SK-N-SH (cell line): ENCODE data around the gene P2RX3. TPM values are rescaled to one million over a fixed set of nuclear protein-coding genes. Genes with fewer than 3 reads are reported as not detected.

Experiments
- CTCF ChIA-PET: fragments of 300-600, 350-600 bp; formaldehyde crosslinking; extraction: SDS; loops from one replicate; lab custom pipeline; 2021; lab: Yijun Ruan, JAX
- POLR2A ChIA-PET: fragments of 350-600 bp; sonication (Branson Sonifier 250); formaldehyde crosslinking; extraction: SDS; loops from one replicate; lab custom pipeline; 2020; ENCODE audit warnings: antibody characterized with exemption, inconsistent platforms; lab: Yijun Ruan, JAX
- DNase-seq: peaks from one replicate; pipeline ENCODE4 v3.0.0; 2012
- H2AFZ ChIP-seq: fragments of 200-600 bp; sonication (generic); 2 replicates; pipeline ENCODE4 v1.8.1; 2016; ENCODE audit warnings: antibody characterized with exemption, mild to moderate bottlenecking, low read depth
- H3F3A ChIP-seq: fragments of 200-600 bp; sonication (generic); replicated peaks from 2 replicates; pipeline ENCODE3; 2016; ENCODE audit warnings: antibody characterized with exemption, mild to moderate bottlenecking; ENCODE audit not compliant: insufficient read depth
- H3K27ac ChIP-seq, 2 experiments: fragments of 200-500 bp in 1 of 2; fragments of 200-600 bp in 1 of 2; sonication (Bioruptor generic) in 1 of 2; sonication (generic), shearing (Covaris generic) in 1 of 2; 2 replicates each; pipeline versions ENCODE4 v1.5.1 to v1.6.1; 2014 to 2016; ENCODE audit warnings: low read depth in 2 of 2, inconsistent platforms in 1 of 2, low read length in 1 of 2, mild to moderate bottlenecking in 1 of 2, mixed read lengths in 1 of 2
- H3K27me3 ChIP-seq: fragments of 200-600 bp; sonication (generic), shearing (Covaris generic); 2 replicates; pipeline ENCODE4 v1.6.1; 2016; ENCODE audit warnings: mixed run types; ENCODE audit not compliant: insufficient read depth
- H3K36me3 ChIP-seq, 2 experiments: fragments of 200-500 bp in 1 of 2; fragments of 200-600 bp in 1 of 2; sonication (Bioruptor generic) in 1 of 2; sonication (generic) in 1 of 2; replicated peaks in 1 of 2; 2 replicates each; pipeline versions ENCODE3 to v1.5.1; 2014 to 2016; ENCODE audit warnings: low read length in 1 of 2, mild to moderate bottlenecking in 1 of 2; ENCODE audit not compliant: insufficient read depth in 2 of 2, control insufficient read depth in 1 of 2
- H3K4me1 ChIP-seq, 2 experiments: fragments of 200-500 bp in 1 of 2; fragments of 200-600 bp in 1 of 2; sonication (Bioruptor generic) in 1 of 2; sonication (generic), shearing (Covaris generic) in 1 of 2; 2 replicates each; pipeline versions ENCODE4 v1.5.1 to v1.6.1; 2014 to 2016; ENCODE audit warnings: low read depth in 1 of 2, low read length in 1 of 2, mixed run types in 1 of 2; ENCODE audit not compliant: insufficient read depth in 2 of 2, control insufficient read depth in 1 of 2
- H3K4me2 ChIP-seq: fragments of 200-600 bp; sonication (generic), shearing (Covaris generic); 2 replicates; pipeline ENCODE4 v1.6.1; 2017; ENCODE audit warnings: mixed run types
- H3K4me3 ChIP-seq, 2 experiments: fragments of 200-500 bp in 1 of 2; fragments of 200-600 bp in 1 of 2; sonication (Bioruptor generic) in 1 of 2; sonication (generic), shearing (Covaris generic) in 1 of 2; 2 replicates each; pipeline versions ENCODE4 v1.5.1 to v1.8.1; 2014 to 2016; ENCODE audit warnings: low read depth in 2 of 2, inconsistent platforms in 1 of 2, low read length in 1 of 2, mild to moderate bottlenecking in 1 of 2, mixed read lengths in 1 of 2, moderate library complexity in 1 of 2
- H3K79me2 ChIP-seq: fragments of 200-600 bp; sonication (generic); 2 replicates; pipeline ENCODE4 v1.8.1; 2017; ENCODE audit warnings: mild to moderate bottlenecking; ENCODE audit not compliant: insufficient read depth
- H3K9ac ChIP-seq: fragments of 200-600 bp; sonication (generic); 2 replicates; pipeline ENCODE4 v1.6.1; 2017; ENCODE audit warnings: mixed run types
- H3K9me2 ChIP-seq: fragments of 200-600 bp; sonication (generic); 2 replicates; pipeline ENCODE4 v1.6.1; 2017; ENCODE audit warnings: mixed run types
- H3K9me3 ChIP-seq: fragments of 200-600 bp; sonication (generic); 2 replicates; pipeline ENCODE4 v1.6.1; 2017; ENCODE audit warnings: mixed run types, mild to moderate bottlenecking, moderate library complexity
- H4K20me1 ChIP-seq: fragments of 200-600 bp; sonication (generic); 2 replicates; pipeline ENCODE4 v1.6.1; 2017; ENCODE audit warnings: mild to moderate bottlenecking, mixed run types; ENCODE audit not compliant: insufficient read depth
- ELF1 ChIP-seq: IDR thresholded peaks from 2 replicates; pipeline ENCODE4 v1.4.0; 2012
- FOSL2 ChIP-seq: IDR thresholded peaks from 2 replicates; pipeline ENCODE4 v1.4.0; 2012; ENCODE audit warnings: low read depth, mild to moderate bottlenecking, moderate library complexity, borderline replicate concordance
- FOXM1 ChIP-seq: IDR thresholded peaks from 2 replicates; pipeline ENCODE4 v1.4.0; 2012; ENCODE audit warnings: low read depth, mild to moderate bottlenecking
- GABPA ChIP-seq: IDR thresholded peaks from 2 replicates; pipeline ENCODE4 v1.4.0; 2012; ENCODE audit warnings: low read depth, mild to moderate bottlenecking
- JUND ChIP-seq: IDR thresholded peaks from 2 replicates; pipeline ENCODE4 v1.4.0; 2012
- MAX ChIP-seq: IDR thresholded peaks from 2 replicates; pipeline ENCODE4 v1.4.0; 2012; ENCODE audit warnings: low read depth
- MEF2A ChIP-seq: IDR thresholded peaks from 2 replicates; pipeline ENCODE4 v1.4.0; 2012; ENCODE audit warnings: low read depth, borderline replicate concordance
- NFIC ChIP-seq: IDR thresholded peaks from 2 replicates; pipeline ENCODE4 v1.4.0; 2012; ENCODE audit warnings: borderline replicate concordance
- SMC3 ChIP-seq: IDR thresholded peaks from 2 replicates; pipeline ENCODE4 v1.6.1; 2012; ENCODE audit warnings: low read depth, low read length, improper control_type of control experiment
- TAF1 ChIP-seq: IDR thresholded peaks from 2 replicates; pipeline ENCODE4 v1.6.1; 2012; ENCODE audit warnings: low read depth, mild to moderate bottlenecking, low read length, moderate library complexity, borderline replicate concordance
- TCF12 ChIP-seq: IDR thresholded peaks from 2 replicates; pipeline ENCODE4 v1.4.0; 2012
- USF2 ChIP-seq: fragments of 150-350 bp; IDR thresholded peaks from 2 replicates; pipeline ENCODE4 v1.6.1; 2017; ENCODE audit warnings: antibody characterized with exemption, low read length, low read depth, borderline replicate concordance
- WGBS: methylation state at CpG from one replicate; pipeline ENCODE4 v1.1.6; 2017; ENCODE audit warnings: low lambda C conversion rate; 5-methylcytosine and 5-hydroxymethylcytosine counted together
- polyA plus RNA-seq, 3 experiments: library from polyadenylated mRNA; depleted of rRNA; stranded (reverse); fragments of >200 nt; gene quantifications; 2 replicates each; pipeline ENCODE4 v1.2.3, GENCODE V29; 2012
- TF ChIP-seq, protein P1 (sequence below): IDR thresholded peaks from 2 replicates; pipeline ENCODE4 v1.4.0; 2012; ENCODE audit warnings: low read depth, borderline replicate concordance
- TF ChIP-seq, protein P2 (sequence below): fragments of 150-350 bp; IDR thresholded peaks from 2 replicates; pipeline ENCODE4 v1.6.1; 2016; ENCODE audit warnings: mild to moderate bottlenecking, low read depth, low read length

Gene P2RX3
- polyA plus RNA-seq, 1 of the 3 experiments (the other 2 are of a cell fraction): not detected

DNA sequence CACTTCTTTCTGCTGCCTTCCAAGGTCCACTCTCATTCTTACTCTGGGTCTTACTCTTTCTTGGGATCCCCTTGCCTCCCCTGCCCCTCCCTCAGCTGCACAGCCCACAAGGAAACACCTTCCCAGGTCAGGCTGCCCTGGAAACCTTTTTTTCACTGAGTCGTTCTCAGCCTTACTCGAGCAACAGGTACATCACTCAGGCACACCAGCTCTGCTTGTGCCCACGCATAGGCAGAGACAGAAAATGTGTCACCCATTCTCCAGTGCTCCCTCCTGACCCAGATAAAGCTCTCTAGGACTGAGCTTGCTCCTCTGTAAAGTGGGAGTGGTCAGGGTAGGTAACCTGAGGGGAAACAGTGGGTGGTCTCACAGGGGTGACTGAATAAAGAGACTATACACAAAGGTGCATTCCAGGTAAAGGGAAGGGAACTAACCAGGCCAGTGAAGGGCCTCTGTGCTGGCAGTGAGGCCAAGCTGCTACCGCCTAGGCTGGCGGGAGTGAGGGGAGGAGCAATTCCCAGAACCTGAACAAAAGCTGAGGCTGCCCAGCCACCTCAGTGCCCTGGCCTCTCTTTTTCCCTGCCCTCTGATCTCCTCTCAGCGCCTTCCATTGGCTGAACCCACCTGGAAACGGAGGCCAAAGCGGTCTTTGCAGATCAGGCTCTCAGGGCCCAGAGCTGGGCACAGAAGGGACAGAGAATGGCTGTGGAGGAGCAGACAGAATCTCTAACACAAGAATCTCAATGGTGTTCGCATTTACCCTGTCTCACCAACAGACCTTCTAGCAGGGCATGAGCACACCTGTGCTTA is 26.9 kb downstream of the P2RX3 start:
- Histone ChIP-seq H3K4me3 (no peak overlapping the region), H4K20me1 (no peaks in the 10 kb centered on the region), H3K27me3 (0 out of 2 replicates have a peak, but pooled peaks cover 8% of the 10 kb centered on the region), H2AFZ (no peak overlapping the region), H3K9me2 (no peaks in the 10 kb centered on the region), H3K9me3 (no peaks in the 10 kb centered on the region), H3K79me2 (no peaks in the 10 kb centered on the region), H3K4me2 (no peak overlapping the region), H3K36me3 (no peaks in the 10 kb centered on the region), H3K9ac (no peak overlapping the region), H3K27ac (no peak overlapping the region), H3F3A (no peaks in the 10 kb centered on the region), H3K4me1 (no peaks in the 10 kb centered on the region)
- 60% methylated on average over 9 of the region's 9 CpGs for WGBS
- no peak for DNase-seq
- POLR2A ChIA-PET: no interaction called here
- no peak for TF ChIP-seq TAF1
- no peak for TF ChIP-seq ELF1
- TF ChIP-seq, protein P1, sequence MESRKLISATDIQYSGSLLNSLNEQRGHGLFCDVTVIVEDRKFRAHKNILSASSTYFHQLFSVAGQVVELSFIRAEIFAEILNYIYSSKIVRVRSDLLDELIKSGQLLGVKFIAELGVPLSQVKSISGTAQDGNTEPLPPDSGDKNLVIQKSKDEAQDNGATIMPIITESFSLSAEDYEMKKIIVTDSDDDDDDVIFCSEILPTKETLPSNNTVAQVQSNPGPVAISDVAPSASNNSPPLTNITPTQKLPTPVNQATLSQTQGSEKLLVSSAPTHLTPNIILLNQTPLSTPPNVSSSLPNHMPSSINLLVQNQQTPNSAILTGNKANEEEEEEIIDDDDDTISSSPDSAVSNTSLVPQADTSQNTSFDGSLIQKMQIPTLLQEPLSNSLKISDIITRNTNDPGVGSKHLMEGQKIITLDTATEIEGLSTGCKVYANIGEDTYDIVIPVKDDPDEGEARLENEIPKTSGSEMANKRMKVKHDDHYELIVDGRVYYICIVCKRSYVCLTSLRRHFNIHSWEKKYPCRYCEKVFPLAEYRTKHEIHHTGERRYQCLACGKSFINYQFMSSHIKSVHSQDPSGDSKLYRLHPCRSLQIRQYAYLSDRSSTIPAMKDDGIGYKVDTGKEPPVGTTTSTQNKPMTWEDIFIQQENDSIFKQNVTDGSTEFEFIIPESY: no peak
- TF ChIP-seq, protein P2, sequence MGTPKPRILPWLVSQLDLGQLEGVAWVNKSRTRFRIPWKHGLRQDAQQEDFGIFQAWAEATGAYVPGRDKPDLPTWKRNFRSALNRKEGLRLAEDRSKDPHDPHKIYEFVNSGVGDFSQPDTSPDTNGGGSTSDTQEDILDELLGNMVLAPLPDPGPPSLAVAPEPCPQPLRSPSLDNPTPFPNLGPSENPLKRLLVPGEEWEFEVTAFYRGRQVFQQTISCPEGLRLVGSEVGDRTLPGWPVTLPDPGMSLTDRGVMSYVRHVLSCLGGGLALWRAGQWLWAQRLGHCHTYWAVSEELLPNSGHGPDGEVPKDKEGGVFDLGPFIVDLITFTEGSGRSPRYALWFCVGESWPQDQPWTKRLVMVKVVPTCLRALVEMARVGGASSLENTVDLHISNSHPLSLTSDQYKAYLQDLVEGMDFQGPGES: no peak
- TF ChIP-seq TCF12: no peak
- CTCF ChIA-PET: interaction anchor here (1.3 to 7.1 kb wide), 2 partner anchors 20 to 115 kb away, joined by 3 to 33 read pairs; no protein-coding TSS in a partner anchor

- no peaks in the 10 kb centered on the region for H4K20me1 ChIP-seq
- H3K4me3 ChIP-seq: no peak overlapping the region
- H3K4me1 ChIP-seq: no peaks in the 10 kb centered on the region
- DNase-seq: no peak
- no peaks in the 10 kb centered on the region for H3K36me3 ChIP-seq
- ChIA-PET CTCF (interaction anchor here (1.4 to 2.1 kb wide), 2 partner anchors 18 to 276 kb away, joined by 3 to 6 read pairs; no protein-coding TSS in a partner anchor), POLR2A (no interaction called here)
- no peak overlapping the region for H3K9ac ChIP-seq
- H3K9me2 ChIP-seq: no peaks in the 10 kb centered on the region
- no peaks in the 10 kb centered on the region for H3F3A ChIP-seq
- 51% methylated on average over 12 of the region's 19 CpGs for whole genome bisulfite sequencing
- no peak for TF ChIP-seq FOXM1
- TF ChIP-seq, protein P2: no peak
- no peak for TF ChIP-seq GABPA
- no peak for TF ChIP-seq ELF1
- TF ChIP-seq JUND: no peak
- TF ChIP-seq TAF1: no peak
- no peak for TF ChIP-seq NFIC
- no peak for TF ChIP-seq MEF2A
- no peak for TF ChIP-seq SMC3
- TF ChIP-seq FOSL2: no peak
- TF ChIP-seq USF2: no peak
- no peak for TF ChIP-seq MAX
- H3K27ac ChIP-seq: no peak overlapping the region
- H2AFZ ChIP-seq: no peak overlapping the region
- H3K9me3 ChIP-seq: no peaks in the 10 kb centered on the region
- no peaks in the 10 kb centered on the region for H3K79me2 ChIP-seq
- 0 out of 2 replicates have a peak, but pooled peaks cover 8% of the 10 kb centered on the region for H3K27me3 ChIP-seq
- no peak overlapping the region for H3K4me2 ChIP-seq
Measured at GRCh38 chr11:57368106-57368844, 30.1 kb downstream of the P2RX3 start.
